GM03348 (cell line): ENCODE measurements around the gene IZUMO2.

Experiments used
- DNase-seq: peaks from one replicate; pipeline ENCODE4 v3.0.0; 2012; ENCODE audit warnings: low spot score

IZUMO2 gene

GRCh38 chr19:50162988-50163387 is at the start of gene IZUMO2:
Gene IZUMO2 (minus strand): TSS chr19:50163281. CDS start chr19:50163194, 87 bp downstream.
- no peak for DNase-seq

- DNase-seq: no peak
These were observed 47.3 kb upstream of the IZUMO2 start for GRCh38 chr19:50210425-50210824.

GRCh38 chr19:50209131-50209530 is 46.0 kb upstream of the IZUMO2 start:
- no peak for DNase-seq

- DNase-seq: no peak
These were observed 44.6 kb upstream of the IZUMO2 start for GRCh38 chr19:50207730-50208129.

GRCh38 chr19:50206191-50206590 is 43.1 kb upstream of the IZUMO2 start:
- no peak for DNase-seq

- DNase-seq: no peak
These were observed 42.6 kb upstream of the IZUMO2 start for GRCh38 chr19:50205681-50206138.

- DNase-seq: no peak
These were observed 42.0 kb upstream of the IZUMO2 start for GRCh38 chr19:50204811-50205675.

GRCh38 chr19:50204081-50204428 is 41.0 kb upstream of the IZUMO2 start:
- DNase-seq: no peak

- DNase-seq: peak; percentile 50
These were observed 40.4 kb upstream of the IZUMO2 start, which contains the start of gene MYH14 for GRCh38 chr19:50203281-50204080. Gene MYH14 (plus strand): TSS chr19:50203622. CDS start chr19:50210366, 6,744 bp downstream.

GRCh38 chr19:50202962-50203280 is 39.8 kb upstream of the IZUMO2 start:
- no peak for DNase-seq

- no peak for DNase-seq
These were observed 39.3 kb upstream of the IZUMO2 start for GRCh38 chr19:50202386-50202785.

- DNase-seq: no peak
These were observed 36.1 kb upstream of the IZUMO2 start for GRCh38 chr19:50199259-50199555.

- DNase-seq: no peak
These were observed 35.6 kb upstream of the IZUMO2 start for GRCh38 chr19:50198431-50199258.

- no peak for DNase-seq
These were observed 34.3 kb upstream of the IZUMO2 start for GRCh38 chr19:50197348-50197747.

- no peak for DNase-seq
These were observed 33.3 kb upstream of the IZUMO2 start for GRCh38 chr19:50196322-50196932.

GRCh38 chr19:50195224-50195623 is 32.1 kb upstream of the IZUMO2 start:
- no peak for DNase-seq

- DNase-seq: no peak
These were observed 29.6 kb upstream of the IZUMO2 start for GRCh38 chr19:50192463-50193211.

- no peak for DNase-seq
These were observed 28.1 kb upstream of the IZUMO2 start for GRCh38 chr19:50191216-50191615.

- DNase-seq: no peak
These were observed 27.4 kb upstream of the IZUMO2 start for GRCh38 chr19:50190439-50190891.

- DNase-seq: no peak
These were observed 26.2 kb upstream of the IZUMO2 start for GRCh38 chr19:50189331-50189730.

- DNase-seq: no peak
These were observed 24.9 kb upstream of the IZUMO2 start for GRCh38 chr19:50187937-50188336.
